HCT116 (cell line): ENCODE data around the gene TPD52L1. TPM values are rescaled to one million over a fixed set of nuclear protein-coding genes. Genes with fewer than 3 reads are reported as not detected.

ENCODE experiments used
- ATAC-seq: fragments of 200-7000 bp; cut with Tn5 transposase; 2 replicates; pipeline ENCODE4 v1.9.1; 2020; ENCODE audit warnings: mild to moderate bottlenecking, moderate library complexity
- BruUV-seq: library from RNA; stranded (reverse); fragments of 400-500 nt; replicated peaks from 2 replicates; lab custom pipeline; 2021; lab: Mats Ljungman, UMichigan
- CTCF ChIA-PET: fragments of 300-600 bp; sonication (Branson Sonifier 250); formaldehyde crosslinking; loops from one replicate; lab custom pipeline; 2021; ENCODE audit warnings: antibody characterized with exemption; lab: Charles Lee
- POLR2A ChIA-PET: fragments of 300-600, 350-600 bp; sonication (Branson Sonifier 250); formaldehyde crosslinking; loops from one replicate; lab custom pipeline; 2021; ENCODE audit warnings: antibody characterized with exemption; lab: Charles Lee
- RAD21 ChIA-PET, 2 experiments: fragments of 300-600 bp; sonication (Branson Sonifier 250); formaldehyde crosslinking; loops; one replicate each; lab custom pipeline; 2023; ENCODE audit warnings: low total read pairs in 2 of 2; ENCODE audit not compliant: uncharacterized antibody in 2 of 2, unreplicated experiment in 2 of 2, low non-redundant PET in 1 of 2; lab: Charles Lee
- DNase-seq: peaks from one replicate; pipeline ENCODE4 v3.0.0-alpha.2; 2010; ENCODE audit warnings: low read depth, low spot score
- H2AFZ ChIP-seq: fragments of 200-600 bp; shearing (Covaris generic), sonication (generic); 2 replicates; pipeline ENCODE4 v1.6.1; 2017; ENCODE audit warnings: low read depth, mixed run types, mixed read lengths, antibody characterized with exemption, low read length; ENCODE audit not compliant: poor library complexity, severe bottlenecking
- H3K27ac ChIP-seq: 2 replicates; pipeline ENCODE4 v1.5.1; 2012; ENCODE audit warnings: low read depth, low read length
- H3K27me3 ChIP-seq: fragments of 200-600 bp; sonication (generic); 2 replicates; pipeline ENCODE4 v1.6.1; 2016; ENCODE audit warnings: mixed run types, low read length, mixed read lengths; ENCODE audit not compliant: insufficient read depth
- H3K36me3 ChIP-seq, 2 experiments: fragments of 200-500 bp in 1 of 2; fragments of 200-600 bp in 1 of 2; sonication (Bioruptor generic) in 1 of 2; sonication (generic) in 1 of 2; 2 replicates each; pipeline versions ENCODE4 v1.5.1 to v1.6.1; 2014 to 2016; ENCODE audit warnings: low read length in 2 of 2, inconsistent platforms in 1 of 2, mixed read lengths in 1 of 2, mixed run types in 1 of 2; ENCODE audit not compliant: insufficient read depth in 2 of 2, control insufficient read depth in 1 of 2
- H3K4me1 ChIP-seq, 2 experiments: fragments of 200-600 bp in 1 of 2; sonication (generic) in 1 of 2; 2 replicates each; pipeline versions ENCODE4 v1.5.1 to v1.6.1; 2012 to 2017; ENCODE audit warnings: low read length in 2 of 2, inconsistent platforms in 1 of 2, mild to moderate bottlenecking in 1 of 2, mixed read lengths in 1 of 2, mixed run types in 1 of 2, moderate library complexity in 1 of 2; ENCODE audit not compliant: insufficient read depth in 2 of 2, control insufficient read depth in 1 of 2
- H3K4me2 ChIP-seq: fragments of 200-600 bp; sonication (generic); 2 replicates; pipeline ENCODE4 v1.6.1; 2017; ENCODE audit warnings: mixed run types, low read length, mixed read lengths
- H3K4me3 ChIP-seq, 2 experiments: fragments of 200-600 bp in 1 of 2; sonication (generic) in 1 of 2; replicated peaks in 1 of 2; 2 replicates each; pipeline ENCODE4 v1.5.1; 2011 to 2016; ENCODE audit warnings: low read length in 2 of 2, control low read depth in 1 of 2, low read depth in 1 of 2, mild to moderate bottlenecking in 1 of 2, mixed read lengths in 1 of 2, mixed run types in 1 of 2
- H3K79me2 ChIP-seq: fragments of 200-600 bp; sonication (generic); 2 replicates; pipeline ENCODE4 v1.6.1; 2017; ENCODE audit warnings: mild to moderate bottlenecking, mixed run types, low read length, moderate library complexity, mixed read lengths; ENCODE audit not compliant: insufficient read depth
- H3K9ac ChIP-seq: fragments of 200-600 bp; sonication (generic); 2 replicates; pipeline ENCODE4 v1.6.1; 2016; ENCODE audit warnings: low read length, mixed read lengths
- H3K9me2 ChIP-seq: fragments of 200-600 bp; sonication (generic), shearing (Covaris generic); 2 replicates; pipeline ENCODE4 v1.6.1; 2017; ENCODE audit warnings: mixed run types, mild to moderate bottlenecking, moderate library complexity; ENCODE audit not compliant: insufficient read depth
- H3K9me3 ChIP-seq, 2 experiments: fragments of 200-500 bp in 1 of 2; fragments of 200-600 bp in 1 of 2; sonication (Bioruptor generic) in 1 of 2; sonication (generic) in 1 of 2; 2 replicates each; pipeline ENCODE4 v1.6.1; 2014 to 2017; ENCODE audit warnings: low read length in 2 of 2, mixed read lengths in 2 of 2, inconsistent platforms in 1 of 2, low read depth in 1 of 2, mild to moderate bottlenecking in 1 of 2, mixed run types in 1 of 2, moderate library complexity in 1 of 2; ENCODE audit not compliant: control insufficient read depth in 1 of 2, insufficient read depth in 1 of 2
- H4K20me1 ChIP-seq: fragments of 200-600 bp; sonication (generic), shearing (Covaris generic); 2 replicates; pipeline ENCODE4 v1.6.1; 2017; ENCODE audit warnings: mixed run types, mild to moderate bottlenecking, moderate library complexity; ENCODE audit not compliant: insufficient read depth
- ATF3 ChIP-seq: IDR thresholded peaks from 2 replicates; pipeline ENCODE4 v1.6.1; 2012
- CBX3 ChIP-seq: IDR thresholded peaks from 2 replicates; pipeline ENCODE4 v1.6.1; 2012; ENCODE audit warnings: low read depth
- CEBPB ChIP-seq: IDR thresholded peaks from 2 replicates; pipeline ENCODE4 v1.6.1; 2012; ENCODE audit warnings: low read depth
- EGR1 ChIP-seq: IDR thresholded peaks from 2 replicates; pipeline ENCODE4 v1.6.1; 2012; ENCODE audit warnings: low read depth
- ELF1 ChIP-seq: IDR thresholded peaks from 2 replicates; pipeline ENCODE4 v1.6.1; 2012; ENCODE audit warnings: low read depth, borderline replicate concordance
- FOSL1 ChIP-seq: IDR thresholded peaks from 2 replicates; pipeline ENCODE4 v1.6.1; 2012; ENCODE audit warnings: low read depth
- POLR2A ChIP-seq: IDR thresholded peaks from 2 replicates; pipeline ENCODE4 v1.7.0; 2011; ENCODE audit warnings: borderline replicate concordance; ENCODE audit not compliant: insufficient read depth, insufficient read length; ENCODE audit errors: extremely low read depth
- POLR2AphosphoS5 ChIP-seq: IDR thresholded peaks from 2 replicates; pipeline ENCODE4 v1.6.1; 2011; ENCODE audit warnings: mild to moderate bottlenecking, low read depth, low read length, moderate library complexity
- RAD21 ChIP-seq: IDR thresholded peaks from 2 replicates; pipeline ENCODE4 v1.6.1; 2012; ENCODE audit warnings: low read depth, mild to moderate bottlenecking
- SIN3A ChIP-seq: IDR thresholded peaks from 2 replicates; pipeline ENCODE4 v1.6.1; 2012; ENCODE audit warnings: low read depth
- SP1 ChIP-seq: IDR thresholded peaks from 2 replicates; pipeline ENCODE4 v1.6.1; 2012; ENCODE audit warnings: low read depth
- ZFX ChIP-seq: fragments of 450-650 bp; IDR thresholded peaks from 2 replicates; pipeline ENCODE4 v1.6.1; 2017
- ZNF274 ChIP-seq: fragments of 200-500 bp; sonication (Bioruptor generic); IDR thresholded peaks from 2 replicates; pipeline ENCODE4 v1.6.1; 2014; ENCODE audit warnings: mild to moderate bottlenecking, low read depth, low read length, inconsistent platforms
- intact Hi-C: fragments of 100-400 bp; cut with micrococcal nuclease; formaldehyde crosslinking; loops from 2 replicates; pipeline ENCODE4 v1.10.0; 2022
- total RNA-seq: library from RNA; stranded (reverse); gene quantifications from one replicate; pipeline ENCODE4 v1.2.1, GENCODE V29; 2021; ENCODE audit not compliant: unreplicated experiment
- TF ChIP-seq, protein P1 (sequence below): IDR thresholded peaks from 2 replicates; pipeline ENCODE4 v1.6.1; 2012; ENCODE audit warnings: low read depth
- TF ChIP-seq, protein P2 (sequence below): IDR thresholded peaks from 2 replicates; pipeline ENCODE4 v1.6.1; 2012
- TF ChIP-seq, protein P3 (sequence below), 3 experiments: fragments of 200-600 bp in 1 of 3; sonication (generic) in 1 of 3; IDR thresholded peaks in 2 of 3; conservative IDR thresholded peaks in 1 of 3; 2 replicates each; pipeline ENCODE4 v1.5.1; 2012 to 2017; ENCODE audit warnings: low read depth in 2 of 3, low read length in 2 of 3, antibody characterized with exemption in 1 of 3, borderline replicate concordance in 1 of 3, control low read depth in 1 of 3, mild to moderate bottlenecking in 1 of 3, mixed read lengths in 1 of 3, mixed run types in 1 of 3, moderate library complexity in 1 of 3; ENCODE audit not compliant: insufficient read depth in 1 of 3

The TPD52L1 gene
- total RNA-seq, 1 experiment from 2014 or later: 64.1 TPM

GRCh38 chr6:125215252-125215819 lies 61.8 kb downstream of the TPD52L1 start:
- Histone ChIP-seq H3K9ac (no peak overlapping the region), H3K4me1 (no peaks in the 10 kb centered on the region), H4K20me1 (no peaks in the 10 kb centered on the region), H3K4me3 (no peak overlapping the region), H3K9me3 (no peaks in the 10 kb centered on the region), H3K79me2 (no peaks in the 10 kb centered on the region; the same call in 1 of the 2 replicates), H3K4me2 (no peak overlapping the region), H3K27ac (no peak overlapping the region), H2AFZ (no peak overlapping the region), H3K9me2 (no peaks in the 10 kb centered on the region), H3K36me3 (no peaks in the 10 kb centered on the region), H3K27me3 (no peaks in the 10 kb centered on the region)
- CTCF ChIA-PET: no interaction called here
- no peak for DNase-seq
- RAD21 ChIA-PET: no interaction called here
- TF ChIP-seq SP1 (no peak), CBX3 (no peak)
- POLR2A ChIA-PET: no interaction called here
- intact Hi-C loops: no loop called here
- no TSS peak for BruUV-seq
- ATAC-seq: no peak

DNA sequence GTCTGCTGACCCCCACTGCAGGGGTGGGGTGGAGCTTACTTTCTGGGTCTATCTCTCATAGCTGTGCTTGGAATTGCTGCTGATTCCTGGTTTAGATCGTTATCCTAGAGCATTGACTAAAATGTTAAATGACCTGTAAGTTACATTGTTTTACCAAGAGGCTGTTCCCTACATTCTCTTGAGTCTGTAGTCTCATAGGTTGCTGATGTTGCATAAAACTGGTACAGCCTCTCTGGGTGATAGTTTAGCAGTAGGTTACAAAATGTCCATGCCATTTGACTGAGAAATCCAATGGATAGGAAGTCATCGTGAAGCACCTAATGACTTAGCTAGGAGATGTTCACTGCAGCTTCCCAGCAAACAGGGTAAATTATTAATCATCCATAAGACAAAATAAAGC lies 62.4 kb downstream of the TPD52L1 start:
- Histone ChIP-seq H3K4me3 (no peak overlapping the region), H2AFZ (no peak overlapping the region), H3K27me3 (no peaks in the 10 kb centered on the region), H3K36me3 (no peaks in the 10 kb centered on the region), H4K20me1 (no peaks in the 10 kb centered on the region), H3K9me3 (no peaks in the 10 kb centered on the region), H3K4me2 (no peak overlapping the region), H3K79me2 (no peaks in the 10 kb centered on the region; the same call in 1 of the 2 replicates), H3K9ac (no peak overlapping the region), H3K27ac (no peak overlapping the region), H3K4me1 (no peaks in the 10 kb centered on the region), H3K9me2 (no peaks in the 10 kb centered on the region)
- ChIA-PET CTCF (no interaction called here), RAD21 (no interaction called here), POLR2A (no interaction called here)
- intact Hi-C loops: no loop called here
- DNase-seq: no peak
- BruUV-seq: no TSS peak
- TF ChIP-seq, protein P1, sequence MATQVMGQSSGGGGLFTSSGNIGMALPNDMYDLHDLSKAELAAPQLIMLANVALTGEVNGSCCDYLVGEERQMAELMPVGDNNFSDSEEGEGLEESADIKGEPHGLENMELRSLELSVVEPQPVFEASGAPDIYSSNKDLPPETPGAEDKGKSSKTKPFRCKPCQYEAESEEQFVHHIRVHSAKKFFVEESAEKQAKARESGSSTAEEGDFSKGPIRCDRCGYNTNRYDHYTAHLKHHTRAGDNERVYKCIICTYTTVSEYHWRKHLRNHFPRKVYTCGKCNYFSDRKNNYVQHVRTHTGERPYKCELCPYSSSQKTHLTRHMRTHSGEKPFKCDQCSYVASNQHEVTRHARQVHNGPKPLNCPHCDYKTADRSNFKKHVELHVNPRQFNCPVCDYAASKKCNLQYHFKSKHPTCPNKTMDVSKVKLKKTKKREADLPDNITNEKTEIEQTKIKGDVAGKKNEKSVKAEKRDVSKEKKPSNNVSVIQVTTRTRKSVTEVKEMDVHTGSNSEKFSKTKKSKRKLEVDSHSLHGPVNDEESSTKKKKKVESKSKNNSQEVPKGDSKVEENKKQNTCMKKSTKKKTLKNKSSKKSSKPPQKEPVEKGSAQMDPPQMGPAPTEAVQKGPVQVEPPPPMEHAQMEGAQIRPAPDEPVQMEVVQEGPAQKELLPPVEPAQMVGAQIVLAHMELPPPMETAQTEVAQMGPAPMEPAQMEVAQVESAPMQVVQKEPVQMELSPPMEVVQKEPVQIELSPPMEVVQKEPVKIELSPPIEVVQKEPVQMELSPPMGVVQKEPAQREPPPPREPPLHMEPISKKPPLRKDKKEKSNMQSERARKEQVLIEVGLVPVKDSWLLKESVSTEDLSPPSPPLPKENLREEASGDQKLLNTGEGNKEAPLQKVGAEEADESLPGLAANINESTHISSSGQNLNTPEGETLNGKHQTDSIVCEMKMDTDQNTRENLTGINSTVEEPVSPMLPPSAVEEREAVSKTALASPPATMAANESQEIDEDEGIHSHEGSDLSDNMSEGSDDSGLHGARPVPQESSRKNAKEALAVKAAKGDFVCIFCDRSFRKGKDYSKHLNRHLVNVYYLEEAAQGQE: no peak
- TF ChIP-seq RAD21 (no peak), SIN3A (no peak), ZFX (no peak), ELF1 (no peak), CEBPB (no peak), EGR1 (no peak), ZNF274 (no peak), POLR2AphosphoS5 (no peak), FOSL1 (no peak), ATF3 (no peak), SP1 (no peak), POLR2A (no peak)
- TF ChIP-seq, protein P2, sequence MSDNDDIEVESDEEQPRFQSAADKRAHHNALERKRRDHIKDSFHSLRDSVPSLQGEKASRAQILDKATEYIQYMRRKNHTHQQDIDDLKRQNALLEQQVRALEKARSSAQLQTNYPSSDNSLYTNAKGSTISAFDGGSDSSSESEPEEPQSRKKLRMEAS: no peak
- TF ChIP-seq, protein P3, sequence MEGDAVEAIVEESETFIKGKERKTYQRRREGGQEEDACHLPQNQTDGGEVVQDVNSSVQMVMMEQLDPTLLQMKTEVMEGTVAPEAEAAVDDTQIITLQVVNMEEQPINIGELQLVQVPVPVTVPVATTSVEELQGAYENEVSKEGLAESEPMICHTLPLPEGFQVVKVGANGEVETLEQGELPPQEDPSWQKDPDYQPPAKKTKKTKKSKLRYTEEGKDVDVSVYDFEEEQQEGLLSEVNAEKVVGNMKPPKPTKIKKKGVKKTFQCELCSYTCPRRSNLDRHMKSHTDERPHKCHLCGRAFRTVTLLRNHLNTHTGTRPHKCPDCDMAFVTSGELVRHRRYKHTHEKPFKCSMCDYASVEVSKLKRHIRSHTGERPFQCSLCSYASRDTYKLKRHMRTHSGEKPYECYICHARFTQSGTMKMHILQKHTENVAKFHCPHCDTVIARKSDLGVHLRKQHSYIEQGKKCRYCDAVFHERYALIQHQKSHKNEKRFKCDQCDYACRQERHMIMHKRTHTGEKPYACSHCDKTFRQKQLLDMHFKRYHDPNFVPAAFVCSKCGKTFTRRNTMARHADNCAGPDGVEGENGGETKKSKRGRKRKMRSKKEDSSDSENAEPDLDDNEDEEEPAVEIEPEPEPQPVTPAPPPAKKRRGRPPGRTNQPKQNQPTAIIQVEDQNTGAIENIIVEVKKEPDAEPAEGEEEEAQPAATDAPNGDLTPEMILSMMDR (IDR thresholded peaks at IDR 0.05 in 2 of 3, conservative IDR thresholded peaks at IDR 0.05 in 1 of 3; ENCODE audit: borderline replicate concordance in 1 of 3, insufficient read depth in 1 of 3, low read depth in 2 of 3, low read length in 2 of 3): no peak
- no peak for ATAC-seq
